A549 (cell line): ENCODE results near the gene MUCL3. TPM values are rescaled to one million over a fixed set of nuclear protein-coding genes. Genes with fewer than 3 reads are reported as not detected.
A peak's percentile ranks its signal among the peaks of the same experiment; 100 is the strongest.

Experiments used
- ATAC-seq, 2 experiments: fragments of 200-7000 bp in 1 of 2; fragments of >200 bp in 1 of 2; cut with Nextera tagmentation in 1 of 2; cut with Tn5 transposase in 1 of 2; 3 replicates each; pipeline versions ENCODE4 v1.8.0 to v1.9.1; 2018 to 2020; ENCODE audit warnings: mild to moderate bottlenecking in 1 of 2, moderate library complexity in 1 of 2
- CTCF ChIA-PET: fragments of 300-600 bp; sonication (Branson Sonifier 250); formaldehyde crosslinking; extraction: SDS; loops from one replicate; lab custom pipeline; 2021; ENCODE audit warnings: antibody characterized with exemption, inconsistent platforms; lab: Yijun Ruan, JAX
- POLR2A ChIA-PET: fragments of 350-600 bp; formaldehyde crosslinking; extraction: SDS; loops from one replicate; lab custom pipeline; 2021; ENCODE audit warnings: antibody characterized with exemption, inconsistent platforms; lab: Yijun Ruan, JAX
- DNase-seq, 2 experiments: peaks; one replicate each; pipeline versions ENCODE4 v3.0.0 to v3.0.0-alpha.2; 2011 to 2016; ENCODE audit warnings: low read depth in 1 of 2, low spot score in 1 of 2
- FAIRE-seq: peaks from 2 replicates; lab custom pipeline; 2011; peaks lifted over from hg19 to GRCh38; lab: Jason Lieb, UNC
- H3K27ac ChIP-seq, 2 experiments: fragments of >200 bp; sonication (Bioruptor Twin); formaldehyde crosslinking; 3 replicates each; pipeline ENCODE4 v1.5.1; 2016 to 2017
- H3K4me1 ChIP-seq: fragments of >200 bp; sonication (Bioruptor Twin); formaldehyde crosslinking; 3 replicates; pipeline ENCODE4 v1.6.1; 2016
- H3K4me2 ChIP-seq: fragments of >200 bp; sonication (Bioruptor Twin); formaldehyde crosslinking; 3 replicates; pipeline ENCODE4 v1.6.1; 2016
- H3K4me3 ChIP-seq: fragments of >200 bp; sonication (Bioruptor Twin); formaldehyde crosslinking; 3 replicates; pipeline ENCODE4 v1.5.1; 2016
- H3K9me3 ChIP-seq: fragments of >200 bp; sonication (Bioruptor Twin); formaldehyde crosslinking; 3 replicates; pipeline ENCODE4 v1.6.1; 2016
- ATOH8 ChIP-seq: fragments of 250-450 bp; sonication (Bioruptor Pico); IDR thresholded peaks from 2 replicates; pipeline ENCODE4 v1.5.0; 2020; ENCODE audit warnings: low read depth, mild to moderate bottlenecking, moderate library complexity
- CBX2 ChIP-seq: fragments of 200-600 bp; sonication (generic); IDR thresholded peaks from 2 replicates; pipeline ENCODE4 v1.6.1; 2016; ENCODE audit warnings: low read depth, mild to moderate bottlenecking, borderline replicate concordance
- CHD2 ChIP-seq: fragments of 150-350 bp; IDR thresholded peaks from 2 replicates; pipeline ENCODE4 v1.6.1; 2014; ENCODE audit warnings: low read length; ENCODE audit not compliant: partially characterized antibody
- CHD4 ChIP-seq: fragments of 200-600 bp; sonication (generic); IDR thresholded peaks from 2 replicates; pipeline ENCODE4 v1.6.1; 2016; ENCODE audit warnings: antibody characterized with exemption, mild to moderate bottlenecking, borderline replicate concordance
- CTCF ChIP-seq: fragments of >200 bp; sonication (Bioruptor Twin); formaldehyde crosslinking; IDR thresholded peaks from 3 replicates; pipeline ENCODE4 v1.5.1; 2016
- E2F6 ChIP-seq: IDR thresholded peaks from 2 replicates; pipeline ENCODE4 v1.6.1; 2012; ENCODE audit warnings: low read depth, borderline replicate concordance
- EP300 ChIP-seq, 2 experiments: fragments of >200 bp; sonication (Bioruptor Twin); formaldehyde crosslinking; IDR thresholded peaks; 2 replicates in 1 of 2; 3 replicates in 1 of 2; pipeline ENCODE4 v1.6.1; 2016 to 2017
- HEYL ChIP-seq: fragments of 250-450 bp; sonication (Bioruptor Pico); IDR thresholded peaks from 2 replicates; pipeline ENCODE4 v1.8.0; 2021; ENCODE audit warnings: mild to moderate bottlenecking, moderate library complexity
- HOXB13 ChIP-seq: fragments of 250-450 bp; sonication (Bioruptor Pico); IDR thresholded peaks from 2 replicates; pipeline ENCODE4 v1.5.0; 2020; ENCODE audit warnings: low read depth, mild to moderate bottlenecking, moderate library complexity
- JUN ChIP-seq, 2 experiments: fragments of >200 bp; sonication (Bioruptor Twin); formaldehyde crosslinking; IDR thresholded peaks; 2 replicates in 1 of 2; 3 replicates in 1 of 2; pipeline ENCODE4 v1.6.1; 2016 to 2017
- MYC ChIP-seq: IDR thresholded peaks from 2 replicates; pipeline ENCODE4 v1.6.1; 2012; ENCODE audit warnings: mild to moderate bottlenecking, inconsistent platforms, low read length, improper control_type of control experiment, borderline replicate concordance
- NR3C1 ChIP-seq: fragments of >200 bp; sonication (Bioruptor Twin); formaldehyde crosslinking; IDR thresholded peaks from 3 replicates; pipeline ENCODE4 v1.6.1; 2017
- PHF8 ChIP-seq: fragments of 200-600 bp; sonication (generic); IDR thresholded peaks from 2 replicates; pipeline ENCODE4 v1.6.1; 2016; ENCODE audit warnings: low read depth, mild to moderate bottlenecking, antibody characterized with exemption, moderate library complexity, borderline replicate concordance
- REST ChIP-seq: fragments of 200-600 bp; sonication (generic); IDR thresholded peaks from 2 replicates; pipeline ENCODE4 v1.6.1; 2016; ENCODE audit warnings: antibody characterized with exemption, mild to moderate bottlenecking, moderate library complexity
- ZFP36 ChIP-seq: fragments of 450-650 bp; IDR thresholded peaks from 2 replicates; pipeline ENCODE4 v1.6.1; 2014; ENCODE audit warnings: borderline replicate concordance; ENCODE audit not compliant: partially characterized antibody
- WGBS: methylation state at CpG from one replicate; pipeline ENCODE4 v1.1.6; 2017; ENCODE audit errors: missing lambda C conversion rate; 5-methylcytosine and 5-hydroxymethylcytosine counted together
- polyA plus RNA-seq, 4 experiments: library from polyadenylated mRNA; depleted of rRNA in 3 of 4; stranded (reverse); fragments of >200 nt; fragmentation: RNase III in 1 of 4; extraction: RNeasy Plus Mini Kit Qiagen cat#74134 plus additional on column Dnase treatment in 1 of 4; gene quantifications; 2 replicates in 3 of 4; 3 replicates in 1 of 4; pipeline ENCODE4 v1.2.3, GENCODE V29; 2011 to 2017

Gene MUCL3
- polyA plus RNA-seq, 2 of the 4 experiments (the other 2 are of a cell fraction): 0.01 to 0.03 TPM

- TF ChIP-seq CTCF (no peak), CHD4 (no peak)
Measured at GRCh38 chr6:30974490-30975252, 33.9 kb downstream of the MUCL3 start (continued).

- Histone ChIP-seq H3K4me1 (no peaks in the 10 kb centered on the region), H3K27ac (no peak overlapping the region), H3K4me3 (no peak overlapping the region), H3K4me2 (no peak overlapping the region), H3K9me3 (no peaks in the 10 kb centered on the region)
- no peak for FAIRE-seq
- no peak for ATAC-seq
- WGBS: 22% methylated on average over 1 of the region's 1 CpG
- TF ChIP-seq ATOH8 (no peak), HEYL (no peak), E2F6 (no peak), CBX2 (no peak), CHD2 (no peak)
- no peak for DNase-seq
- CTCF ChIA-PET: no interaction called here
- POLR2A ChIA-PET: interaction anchor here (0.9 kb wide), 1 partner anchor 36 kb away, joined by 3 read pairs; no protein-coding TSS in a partner anchor
Measured at GRCh38 chr6:30979141-30979540, 38.4 kb downstream of the MUCL3 start.

- no peak for TF ChIP-seq REST
- DNase-seq (no peak), FAIRE-seq (no peak), ATAC-seq (no peak)
- WGBS: 26% methylated on average over 4 of the region's 4 CpGs
- H3K4me2 ChIP-seq: no peak overlapping the region
- ChIA-PET POLR2A (no interaction called here), CTCF (no interaction called here)
- no peaks in the 10 kb centered on the region for H3K9me3 ChIP-seq
- H3K4me3 ChIP-seq: no peak overlapping the region
- no peak overlapping the region for H3K27ac ChIP-seq
- H3K4me1 ChIP-seq: no peaks in the 10 kb centered on the region
Measured at GRCh38 chr6:30979690-30980089, 38.9 kb downstream of the MUCL3 start.

GRCh38 chr6:30981942-30982772 lies 41.4 kb downstream of the MUCL3 start:
- H3K27ac ChIP-seq: no peak overlapping the region
- no peak overlapping the region for H3K4me3 ChIP-seq
- WGBS: 66% methylated on average over 13 of the region's 13 CpGs
- H3K4me1 ChIP-seq: no peaks in the 10 kb centered on the region
- POLR2A ChIA-PET: interaction anchor here (0.6 kb wide), 1 partner anchor 148 kb away, joined by 3 read pairs; no protein-coding TSS in a partner anchor
- H3K9me3 ChIP-seq: no peaks in the 10 kb centered on the region
- FAIRE-seq (no peak), DNase-seq (peak in 1 of 2 experiments; percentile 14), ATAC-seq (peak in 1 of 2 experiments; percentile 79; a peak in 3 of 6 replicates)
- CTCF ChIA-PET: interaction anchor here (0.6 to 1.5 kb wide), 2 partner anchors 8 to 13 kb away, joined by 3 read pairs; no protein-coding TSS in a partner anchor
- H3K4me2 ChIP-seq: no peak overlapping the region
- TF ChIP-seq PHF8 (no peak), CTCF (no peak), CHD2 (no peak), ZFP36 (no peak), HOXB13 (CRISPR knock-in tag) (no peak), NR3C1 (no peak), MYC (no peak), JUN (IDR thresholded peaks at IDR 0.05) (no peak), EP300 (IDR thresholded peaks at IDR 0.05) (no peak)
